K562 (cell line): ENCODE results near the gene USP24. TPM values are rescaled to one million over a fixed set of nuclear protein-coding genes. Genes with fewer than 3 reads are reported as not detected.

Source experiments
- ATAC-seq: fragments of 200-7000 bp; cut with Tn5 transposase; 3 replicates; pipeline ENCODE4 v1.9.1; 2020; ENCODE audit warnings: moderate library complexity
- BruUV-seq: library from RNA; stranded (reverse); fragments of 400-500 nt; replicated peaks from 2 replicates; lab custom pipeline; 2021; lab: Mats Ljungman, UMichigan
- CTCF ChIA-PET: fragments of 300-600 bp; formaldehyde crosslinking; extraction: SDS; loops from one replicate; lab custom pipeline; 2021; ENCODE audit warnings: low intra/inter-chr PET ratio; lab: Yijun Ruan, JAX
- POLR2A ChIA-PET: fragments of 300-600, 350-650 bp; sonication (Branson Sonifier 250); formaldehyde crosslinking; extraction: SDS; loops from one replicate; lab custom pipeline; 2021; ENCODE audit warnings: antibody characterized with exemption, inconsistent platforms; lab: Yijun Ruan, JAX
- DNase-seq, 4 experiments: peaks; one replicate each; pipeline versions ENCODE4 v3.0.0 to v3.0.0-alpha.2; 2011 to 2018; ENCODE audit warnings: low spot score in 3 of 4, mixed read lengths in 3 of 4; ENCODE audit errors: extremely low read depth in 1 of 4
- FAIRE-seq: peaks from 2 replicates; lab custom pipeline; 2011; peaks lifted over from hg19 to GRCh38; lab: Jason Lieb, UNC
- H2AFZ ChIP-seq: 2 replicates; pipeline ENCODE4 v1.6.0; 2011; ENCODE audit warnings: low read depth, low read length, control low read depth, inconsistent platforms
- H3K27ac ChIP-seq: fragments of 200-600 bp; 3 replicates; pipeline ENCODE4 v1.8.0; 2011; ENCODE audit warnings: low read depth, mild to moderate bottlenecking, control low read depth, inconsistent platforms, low read length, moderate library complexity, mixed read lengths; ENCODE audit errors: extremely low read depth
- H3K27me3 ChIP-seq, 2 experiments: fragments of 300-600 bp in 1 of 2; 2 replicates in 1 of 2; 3 replicates in 1 of 2; pipeline versions ENCODE4 v1.6.0 to v1.8.0; 2011; ENCODE audit warnings: inconsistent platforms in 2 of 2, low read length in 2 of 2, mild to moderate bottlenecking in 1 of 2, mixed read lengths in 1 of 2, moderate library complexity in 1 of 2; ENCODE audit not compliant: control insufficient read depth in 2 of 2, insufficient read depth in 2 of 2
- H3K36me3 ChIP-seq: fragments of 300-600 bp; 3 replicates; pipeline ENCODE4 v1.8.0; 2011; ENCODE audit warnings: mild to moderate bottlenecking, low read length, inconsistent platforms; ENCODE audit not compliant: control insufficient read depth, insufficient read depth
- H3K4me1 ChIP-seq, 2 experiments: fragments of 200-600 bp in 1 of 2; replicated peaks in 1 of 2; 2 replicates in 1 of 2; 3 replicates in 1 of 2; pipeline versions ENCODE4 v1.5.1 to v1.8.0; 2011; ENCODE audit warnings: inconsistent platforms in 2 of 2, low read length in 2 of 2, mild to moderate bottlenecking in 1 of 2, mixed read lengths in 1 of 2, moderate library complexity in 1 of 2; ENCODE audit not compliant: control insufficient read depth in 2 of 2, insufficient read depth in 2 of 2
- H3K4me2 ChIP-seq: 2 replicates; pipeline ENCODE4 v1.6.1; 2011; ENCODE audit warnings: low read length, control low read depth, inconsistent platforms, mixed read lengths; ENCODE audit not compliant: insufficient read depth
- H3K4me3 ChIP-seq: fragments of 200-600 bp; sonication (generic), shearing (Covaris generic); 2 replicates; pipeline ENCODE4 v1.5.1; 2016; ENCODE audit warnings: control low read depth, inconsistent platforms
- H3K79me2 ChIP-seq: fragments of 200-600 bp; 3 replicates; pipeline ENCODE4 v1.8.0; 2011; ENCODE audit warnings: low read length, inconsistent platforms; ENCODE audit not compliant: control insufficient read depth, insufficient read depth
- H3K9ac ChIP-seq, 2 experiments: 2 replicates each; pipeline versions ENCODE4 v1.6.0 to v1.6.1; 2011; ENCODE audit warnings: low read depth in 2 of 2, low read length in 2 of 2, control low read depth in 1 of 2, inconsistent platforms in 1 of 2, mild to moderate bottlenecking in 1 of 2, mixed read lengths in 1 of 2; ENCODE audit not compliant: insufficient read depth in 1 of 2
- H3K9me1 ChIP-seq: one replicate; pipeline ENCODE4 v1.6.0; 2011; ENCODE audit warnings: inconsistent platforms, mild to moderate bottlenecking, low read length, moderate library complexity; ENCODE audit not compliant: control insufficient read depth, insufficient read depth
- H3K9me3 ChIP-seq: replicated peaks from 2 replicates; pipeline ENCODE4 v1.5.1; 2011; ENCODE audit warnings: low read depth, low read length, inconsistent platforms; ENCODE audit not compliant: control insufficient read depth, insufficient read depth
- H4K20me1 ChIP-seq: replicated peaks from 2 replicates; pipeline ENCODE4 v1.6.1; 2011; ENCODE audit warnings: low read length, inconsistent platforms, mixed read lengths; ENCODE audit not compliant: control insufficient read depth, insufficient read depth
- BHLHE40 ChIP-seq: IDR thresholded peaks from 2 replicates; pipeline ENCODE4 v1.6.1; 2011; ENCODE audit warnings: low read length, improper control_type of control experiment
- C11orf30 ChIP-seq: fragments of 450-650 bp; IDR thresholded peaks from 2 replicates; pipeline ENCODE4 v1.6.1; 2016; ENCODE audit warnings: low read depth, mild to moderate bottlenecking
- MAFF ChIP-seq: IDR thresholded peaks from 2 replicates; pipeline ENCODE4 v1.6.1; 2012; ENCODE audit warnings: low read length, improper control_type of control experiment
- XRCC5 ChIP-seq: fragments of 200-400 bp; formaldehyde crosslinking; IDR thresholded peaks from 2 replicates; pipeline ENCODE4 v1.6.1; 2017; ENCODE audit warnings: low read depth, mild to moderate bottlenecking, low read length
- ZBTB8A ChIP-seq: fragments of 450-650 bp; IDR thresholded peaks from 2 replicates; pipeline ENCODE4 v1.6.1; 2018; ENCODE audit warnings: mild to moderate bottlenecking, moderate library complexity; ENCODE audit not compliant: partially characterized antibody
- ZNF263 ChIP-seq: sonication (generic); formaldehyde crosslinking; IDR thresholded peaks from 2 replicates; pipeline ENCODE4 v1.8.0; 2022; ENCODE audit warnings: mild to moderate bottlenecking, missing genetic modification reagents, borderline replicate concordance
- WGBS: fragments of 100-300 bp; shearing (Covaris generic); methylation state at CpG from one replicate; pipeline ENCODE4 v1.1.6; 2016; ENCODE audit warnings: low coverage, mixed read lengths; ENCODE audit not compliant: insufficient coverage; ENCODE audit errors: missing lambda C conversion rate; 5-methylcytosine and 5-hydroxymethylcytosine counted together
- in situ Hi-C: fragments of 300-500 bp; cut with MboI; formaldehyde crosslinking; loops from 4 replicates; pipeline ENCODE4 v1.15.0; 2018; ENCODE audit warnings: inconsistent platforms, mixed read lengths
- intact Hi-C: fragments of 100-400 bp; cut with micrococcal nuclease; formaldehyde crosslinking; loops from 2 replicates; pipeline ENCODE4 v1.14.2; 2022
- polyA plus RNA-seq, 8 experiments: library from polyadenylated mRNA; depleted of rRNA in 4 of 8; stranded (reverse) in 5 of 8; unstranded in 3 of 8; fragments of >200 nt; fragmentation: Nextera tagmentation in 2 of 8; fragmentation: Illumina TruSeq in 1 of 8; extraction: Ambion mirVana in 2 of 8; extraction: Trizol in 1 of 8; gene quantifications; 2 replicates each; pipeline versions ENCODE4 v1.2.1 to v1.2.3, GENCODE V29; 2011 to 2014; ENCODE audit warnings: inconsistent platforms in 1 of 8, missing spikeins in 1 of 8
- total RNA-seq, 7 experiments: library from RNA; depleted of rRNA in 6 of 7; stranded (reverse); fragments of >200 nt in 6 of 7; fragmentation: Illumina TruSeq in 2 of 7; extraction: Trizol in 2 of 7; gene quantifications; 2 replicates each; pipeline versions ENCODE4 v1.2.1 to v1.2.3, GENCODE V29; 2011 to 2021; ENCODE audit warnings: low replicate concordance in 1 of 7
- TF ChIP-seq, protein P1 (sequence below): fragments of 250-450 bp; sonication (Bioruptor Pico); IDR thresholded peaks from 2 replicates; pipeline ENCODE4 v1.8.0; 2022; ENCODE audit warnings: inconsistent platforms

USP24 gene
- total and polyA plus RNA-seq, 9 of the 15 experiments (the other 6 are each of a cell fraction or from before 2014, with no cell fraction given): 7.7 to 62.6 (median 36.8) TPM

DNA sequence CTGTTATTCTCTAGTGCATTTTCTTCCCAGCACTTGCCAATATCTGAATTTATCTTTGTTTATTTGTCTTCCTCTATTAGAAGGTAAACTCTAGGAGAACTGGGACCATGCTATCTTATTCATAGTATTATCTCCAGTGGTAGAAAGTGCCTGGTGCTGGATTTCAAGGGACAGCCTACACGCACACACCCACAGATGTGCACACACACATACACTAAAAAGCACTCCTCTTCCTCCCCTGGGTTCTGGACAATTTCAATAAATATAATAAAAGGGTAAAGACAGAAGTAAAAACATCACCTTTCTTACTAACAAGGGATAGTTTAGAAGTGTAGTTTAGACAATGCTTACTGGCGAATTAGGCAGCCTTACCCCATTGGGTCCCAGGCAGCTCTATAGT, 28.5 kb upstream of the USP24 start:
- BruUV-seq: no TSS peak
- CTCF ChIA-PET: no interaction called here
- H3K79me2 ChIP-seq: no peaks in the 10 kb centered on the region

DNA sequence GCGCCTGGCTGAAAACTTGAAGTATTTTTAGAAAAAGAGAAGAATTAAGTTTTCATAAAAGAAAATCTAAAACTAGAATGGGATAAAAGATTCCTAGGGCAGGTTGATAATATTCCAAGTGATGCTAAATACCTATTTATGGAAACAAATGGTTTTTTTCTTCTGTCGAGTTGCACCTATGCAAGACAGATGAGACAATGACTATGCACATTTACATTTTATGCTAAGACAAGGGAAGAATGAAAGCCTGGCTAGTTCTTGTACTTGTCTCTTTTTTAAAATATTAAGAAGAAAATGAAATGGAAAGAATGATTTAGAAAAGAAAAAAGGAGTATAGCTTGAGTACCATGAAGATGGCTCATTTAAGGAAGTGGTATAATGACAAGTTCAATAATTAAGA, 24.4 kb upstream of the USP24 start:
- BruUV-seq: no TSS peak
- peaks cover 0 to 7% of the 10 kb centered on the region in 2 experiments; a peak in 3 of 5 replicates for H3K4me1 ChIP-seq
- no peak overlapping the region for H3K4me2 ChIP-seq
- no peak overlapping the region for H3K4me3 ChIP-seq
- WGBS: 62% methylated on average over 2 of the region's 2 CpGs
- H3K9me1 ChIP-seq: no peaks in the 10 kb centered on the region
- H3K9ac ChIP-seq: no peak overlapping the region
- no peaks in the 10 kb centered on the region for H3K79me2 ChIP-seq
- POLR2A ChIA-PET: interaction anchor here (0.6 to 2.1 kb wide), 5 partner anchors 9 to 26 kb away, joined by 3 to 5 read pairs (median 4); partner anchors contain the start of gene USP24
- in situ Hi-C loops: no loop called here
- CTCF ChIA-PET: no interaction called here
- intact Hi-C loops: no loop called here
- H4K20me1 ChIP-seq: no peaks in the 10 kb centered on the region
- DNase-seq (no peak), FAIRE-seq (no peak), ATAC-seq (no peak)
- no peak overlapping the region for H3K27ac ChIP-seq
- no peaks in the 10 kb centered on the region for H3K9me3 ChIP-seq
- H3K36me3 ChIP-seq: no peaks in the 10 kb centered on the region
- 0 out of 2 replicates have a peak overlapping the region, but pooled peaks have one; percentile 46 for H2AFZ ChIP-seq
- H3K27me3 ChIP-seq: no peaks in the 10 kb centered on the region
- no peak for TF ChIP-seq XRCC5
- TF ChIP-seq, protein P1, sequence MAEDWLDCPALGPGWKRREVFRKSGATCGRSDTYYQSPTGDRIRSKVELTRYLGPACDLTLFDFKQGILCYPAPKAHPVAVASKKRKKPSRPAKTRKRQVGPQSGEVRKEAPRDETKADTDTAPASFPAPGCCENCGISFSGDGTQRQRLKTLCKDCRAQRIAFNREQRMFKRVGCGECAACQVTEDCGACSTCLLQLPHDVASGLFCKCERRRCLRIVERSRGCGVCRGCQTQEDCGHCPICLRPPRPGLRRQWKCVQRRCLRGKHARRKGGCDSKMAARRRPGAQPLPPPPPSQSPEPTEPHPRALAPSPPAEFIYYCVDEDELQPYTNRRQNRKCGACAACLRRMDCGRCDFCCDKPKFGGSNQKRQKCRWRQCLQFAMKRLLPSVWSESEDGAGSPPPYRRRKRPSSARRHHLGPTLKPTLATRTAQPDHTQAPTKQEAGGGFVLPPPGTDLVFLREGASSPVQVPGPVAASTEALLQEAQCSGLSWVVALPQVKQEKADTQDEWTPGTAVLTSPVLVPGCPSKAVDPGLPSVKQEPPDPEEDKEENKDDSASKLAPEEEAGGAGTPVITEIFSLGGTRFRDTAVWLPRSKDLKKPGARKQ (CRISPR knock-in tag): no peak
- peak; percentile 49 for TF ChIP-seq C11orf30
- TF ChIP-seq MAFF: peak; percentile 35; the same call in 1 of the 2 replicates

More for the DNA sequence above, 28.5 kb upstream of the USP24 start:
- H3K27ac ChIP-seq: no peak overlapping the region
- no peaks in the 10 kb centered on the region for H3K36me3 ChIP-seq
- POLR2A ChIA-PET: interaction anchor here (0.8 kb wide), 1 partner anchor 12 kb away, joined by 3 read pairs; no protein-coding TSS in a partner anchor
- TF ChIP-seq ZBTB8A: no peak
- no peak for TF ChIP-seq BHLHE40
- no peak for TF ChIP-seq ZNF263 (CRISPR knock-in tag)
- H3K9ac ChIP-seq: no peak overlapping the region
- FAIRE-seq: no peak
- H3K4me1 ChIP-seq: peaks cover 0 to 9% of the 10 kb centered on the region in 2 experiments; a peak in 3 of 5 replicates
- H4K20me1 ChIP-seq: no peaks in the 10 kb centered on the region
- H3K9me3 ChIP-seq: no peaks in the 10 kb centered on the region
- 42% methylated on average over 2 of the region's 2 CpGs for WGBS
- H3K4me3 ChIP-seq: no peak overlapping the region
- H3K9me1 ChIP-seq: no peaks in the 10 kb centered on the region
- intact Hi-C loops (no loop called here), in situ Hi-C loops (no loop called here)
- H3K4me2 ChIP-seq: no peak overlapping the region
- peak; percentile 32; the same call in 1 of the 3 replicates for ATAC-seq
- DNase-seq: no peak
- H2AFZ ChIP-seq: no peak overlapping the region
- no peaks in the 10 kb centered on the region for H3K27me3 ChIP-seq
